ENCODE results near the gene C15orf61.

The C15orf61 gene

DNA sequence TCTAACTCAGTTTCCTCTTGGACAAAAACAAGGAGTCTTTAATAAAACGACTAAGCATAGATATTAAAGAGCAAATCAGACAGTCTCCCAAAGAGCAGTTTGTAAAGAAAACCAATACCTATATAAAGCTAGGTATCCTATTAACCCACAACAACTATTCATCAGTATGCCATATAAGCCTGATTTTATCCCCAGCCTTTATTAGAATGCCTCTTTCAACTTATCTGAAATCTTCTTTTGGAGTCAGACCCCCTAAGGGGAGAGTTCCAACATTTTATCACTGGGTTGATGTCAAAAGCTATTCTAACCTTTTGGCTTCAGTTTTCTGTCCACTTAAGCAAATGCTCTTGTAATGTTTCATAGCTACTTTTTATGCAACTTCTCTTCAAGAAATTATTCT, 39.4 kb downstream of the C15orf61 start:
- Histone ChIP-seq H3K9me3 (ENCODE audit: control insufficient read depth, low read length) (no peaks in the 10 kb centered on the region), H3K9ac (ENCODE audit: low read length) (no peak overlapping the region), H3K36me3 (ENCODE audit: control insufficient read depth, insufficient read depth, low read length) (no peaks in the 10 kb centered on the region), H3K27me3 (ENCODE audit: control insufficient read depth, insufficient read depth, low read length) (no peaks in the 10 kb centered on the region), H3K4me1 (ENCODE audit: control insufficient read depth, insufficient read depth, low read length) (no peaks in the 10 kb centered on the region), H3K4me3 (ENCODE audit: low read length) (no peak overlapping the region)

DNA sequence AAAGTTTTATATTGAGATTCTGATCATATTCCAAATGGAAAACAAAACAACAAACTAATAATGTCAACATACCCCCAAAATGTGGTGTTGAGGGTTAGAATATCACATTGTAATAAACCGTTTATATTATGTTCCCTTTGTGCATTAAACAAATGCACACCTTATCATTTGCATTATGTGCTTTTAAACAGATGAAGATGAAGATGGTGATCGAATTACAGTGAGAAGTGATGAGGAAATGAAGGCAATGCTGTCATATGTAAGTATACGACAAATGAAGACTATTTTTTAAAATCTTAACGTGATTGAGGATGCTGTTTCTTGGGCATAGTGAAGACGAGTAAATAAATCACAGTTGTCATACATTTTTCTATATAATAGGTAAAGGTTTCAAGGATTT, 42.2 kb downstream of the C15orf61 start:
- no peaks in the 10 kb centered on the region for H3K36me3 ChIP-seq (ENCODE audit: control insufficient read depth, insufficient read depth, low read length)
- H3K4me1 ChIP-seq (ENCODE audit: control insufficient read depth, insufficient read depth, low read length) = no peaks in the 10 kb centered on the region
- H3K27me3 ChIP-seq (ENCODE audit: control insufficient read depth, insufficient read depth, low read length) = no peaks in the 10 kb centered on the region
- H3K9me3 ChIP-seq (ENCODE audit: control insufficient read depth, low read length) = no peaks in the 10 kb centered on the region
- no peak overlapping the region for H3K4me3 ChIP-seq (ENCODE audit: low read length)
- no peak overlapping the region for H3K9ac ChIP-seq (ENCODE audit: low read length)

DNA sequence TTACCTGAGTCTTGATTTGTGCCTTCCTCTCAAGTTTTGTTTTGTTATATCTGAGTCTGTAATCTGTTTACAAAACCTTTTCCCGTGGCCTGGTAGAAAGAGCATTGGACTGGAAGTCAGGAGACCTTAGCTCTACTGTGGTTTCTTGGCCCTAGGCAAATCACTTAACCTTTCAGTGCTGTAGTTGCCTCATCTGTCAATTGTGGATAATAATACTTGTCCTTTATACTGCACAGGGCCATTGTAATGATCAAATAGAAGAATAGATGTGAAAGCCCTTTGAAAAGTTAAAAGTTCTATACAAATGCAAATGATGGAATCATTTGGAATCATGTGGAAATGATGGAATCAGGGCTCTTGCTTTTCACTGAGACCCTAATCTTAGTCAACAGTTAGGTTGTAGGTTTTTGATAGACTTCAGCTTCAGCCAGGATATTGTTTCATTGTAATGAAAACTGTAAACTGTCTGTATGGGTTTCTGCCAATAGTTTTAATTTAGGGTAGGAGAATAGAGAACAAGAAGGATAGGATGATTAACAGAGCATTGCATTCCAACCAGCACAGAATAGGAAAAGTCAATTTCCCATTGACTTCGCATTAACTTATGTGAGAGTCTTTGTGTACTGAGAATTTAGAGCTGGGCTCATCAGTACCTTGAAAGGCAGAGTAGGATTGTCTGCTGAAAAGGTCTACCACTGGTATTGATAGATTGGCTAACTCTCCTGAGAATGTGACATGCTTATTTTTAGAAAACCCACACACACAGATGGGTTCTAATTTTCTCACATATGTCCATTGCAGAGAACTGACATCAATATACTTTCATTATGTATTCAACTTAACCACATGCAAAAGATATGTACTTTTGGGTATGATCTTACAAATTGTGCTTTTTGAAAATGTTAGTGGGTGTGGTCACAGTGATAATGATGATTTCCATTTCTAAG, 43.4 kb downstream of the C15orf61 start:
- no peaks in the 10 kb centered on the region for H3K9me3 ChIP-seq (ENCODE audit: control insufficient read depth, low read length)
- H3K4me3 ChIP-seq (ENCODE audit: low read length) = no peak overlapping the region
- H3K36me3 ChIP-seq (ENCODE audit: control insufficient read depth, insufficient read depth, low read length) = no peaks in the 10 kb centered on the region
- no peaks in the 10 kb centered on the region for H3K27me3 ChIP-seq (ENCODE audit: control insufficient read depth, insufficient read depth, low read length)
- H3K9ac ChIP-seq (ENCODE audit: low read length) = no peak overlapping the region
- no peaks in the 10 kb centered on the region for H3K4me1 ChIP-seq (ENCODE audit: control insufficient read depth, insufficient read depth, low read length)

DNA sequence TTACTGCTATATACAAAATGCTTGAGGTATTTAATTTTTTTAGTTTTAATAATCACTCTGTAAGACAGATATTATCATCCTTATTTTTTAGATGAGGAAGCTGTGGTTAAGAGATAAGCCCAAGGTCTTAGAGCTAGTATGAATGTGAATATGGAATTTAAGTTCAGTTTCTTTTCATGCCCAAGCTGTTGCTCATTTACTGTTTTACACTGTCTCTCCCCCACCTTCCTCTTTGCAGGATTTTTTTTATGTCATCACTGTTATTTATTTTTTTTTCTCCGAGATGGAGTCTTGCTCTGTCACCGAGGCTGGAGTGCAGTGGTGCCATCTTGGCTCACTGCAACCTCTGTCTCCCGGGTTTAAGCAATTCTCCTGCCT, 44.0 kb downstream of the C15orf61 start:
- no peaks in the 10 kb centered on the region for H3K4me1 ChIP-seq (ENCODE audit: control insufficient read depth, insufficient read depth, low read length)

DNA sequence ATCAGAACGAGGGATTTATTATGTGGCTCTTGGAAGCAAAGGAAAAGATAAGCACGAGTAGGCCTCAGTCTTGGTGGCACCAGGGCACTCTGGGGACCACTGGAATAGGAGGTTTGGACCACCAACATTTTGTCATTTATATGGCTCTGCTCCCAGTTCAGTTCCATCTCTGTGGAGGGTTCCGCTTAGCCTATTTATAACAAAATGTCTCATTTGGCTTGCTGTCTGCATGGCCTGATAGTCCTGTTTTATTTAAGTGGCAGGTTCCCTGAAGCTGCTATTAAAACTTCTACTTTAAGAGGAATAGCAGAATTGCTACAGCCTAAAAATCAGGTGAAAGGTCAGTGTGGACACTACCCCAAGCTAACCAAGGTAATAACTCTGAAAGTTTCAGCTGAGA, 48.7 kb downstream of the C15orf61 start:
- H3K4me1 ChIP-seq (ENCODE audit: control insufficient read depth, insufficient read depth, low read length) = no peaks in the 10 kb centered on the region
- no peaks in the 10 kb centered on the region for H3K36me3 ChIP-seq (ENCODE audit: control insufficient read depth, insufficient read depth, low read length)
- no peak overlapping the region for H3K9ac ChIP-seq (ENCODE audit: low read length)
- no peak overlapping the region for H3K4me3 ChIP-seq (ENCODE audit: low read length)
- no peaks in the 10 kb centered on the region for H3K9me3 ChIP-seq (ENCODE audit: control insufficient read depth, low read length)
- H3K27me3 ChIP-seq (ENCODE audit: control insufficient read depth, insufficient read depth, low read length) = no peaks in the 10 kb centered on the region

More for the DNA sequence above, 44.0 kb downstream of the C15orf61 start:
- Histone ChIP-seq H3K4me3 (ENCODE audit: low read length) (no peak overlapping the region), H3K9ac (ENCODE audit: low read length) (no peak overlapping the region), H3K9me3 (ENCODE audit: control insufficient read depth, low read length) (no peaks in the 10 kb centered on the region), H3K27me3 (ENCODE audit: control insufficient read depth, insufficient read depth, low read length) (no peaks in the 10 kb centered on the region), H3K36me3 (ENCODE audit: control insufficient read depth, insufficient read depth, low read length) (no peaks in the 10 kb centered on the region)

DNA sequence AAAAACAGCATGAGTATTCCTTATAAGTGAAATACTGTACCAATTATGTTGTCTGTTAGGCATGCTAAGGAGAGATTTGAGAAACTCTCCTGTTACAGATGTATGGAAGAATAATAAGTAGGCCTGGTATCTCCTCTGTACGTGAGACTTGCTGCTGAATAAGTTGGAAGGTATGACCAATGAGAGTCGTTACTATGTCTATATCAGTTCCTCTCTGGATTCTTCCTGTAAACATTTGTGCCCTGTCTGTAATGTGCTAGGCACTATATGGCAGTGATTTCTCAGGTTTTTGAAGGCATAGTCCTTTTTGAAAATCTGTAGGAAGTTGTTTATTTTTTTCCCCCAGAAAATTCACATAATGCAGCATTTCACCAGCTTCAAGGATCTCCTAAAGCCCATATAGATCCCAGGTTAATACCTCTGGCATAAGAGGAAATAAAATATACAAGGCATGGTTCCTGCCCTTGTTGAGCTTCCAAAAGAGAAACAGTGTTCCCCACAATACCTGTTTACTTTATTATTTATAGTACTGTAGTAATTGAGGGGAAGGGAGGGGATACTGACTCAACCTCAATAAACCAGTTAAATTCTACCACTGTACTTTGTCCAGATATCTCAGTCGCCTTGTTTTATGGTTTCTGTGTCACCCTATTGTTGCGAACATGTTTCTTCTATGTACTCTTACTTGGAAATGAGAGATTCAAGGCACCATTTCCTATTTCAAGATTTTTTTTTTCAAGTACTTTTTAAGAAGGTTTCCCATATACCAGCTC, 50.1 kb downstream of the C15orf61 start:
- Histone ChIP-seq H3K27me3 (ENCODE audit: control insufficient read depth, insufficient read depth, low read length) (no peaks in the 10 kb centered on the region), H3K4me3 (ENCODE audit: low read length) (no peak overlapping the region), H3K4me1 (ENCODE audit: control insufficient read depth, insufficient read depth, low read length) (no peaks in the 10 kb centered on the region), H3K9ac (ENCODE audit: low read length) (no peak overlapping the region), H3K9me3 (ENCODE audit: control insufficient read depth, low read length) (no peaks in the 10 kb centered on the region), H3K36me3 (ENCODE audit: control insufficient read depth, insufficient read depth, low read length) (no peaks in the 10 kb centered on the region)

DNA sequence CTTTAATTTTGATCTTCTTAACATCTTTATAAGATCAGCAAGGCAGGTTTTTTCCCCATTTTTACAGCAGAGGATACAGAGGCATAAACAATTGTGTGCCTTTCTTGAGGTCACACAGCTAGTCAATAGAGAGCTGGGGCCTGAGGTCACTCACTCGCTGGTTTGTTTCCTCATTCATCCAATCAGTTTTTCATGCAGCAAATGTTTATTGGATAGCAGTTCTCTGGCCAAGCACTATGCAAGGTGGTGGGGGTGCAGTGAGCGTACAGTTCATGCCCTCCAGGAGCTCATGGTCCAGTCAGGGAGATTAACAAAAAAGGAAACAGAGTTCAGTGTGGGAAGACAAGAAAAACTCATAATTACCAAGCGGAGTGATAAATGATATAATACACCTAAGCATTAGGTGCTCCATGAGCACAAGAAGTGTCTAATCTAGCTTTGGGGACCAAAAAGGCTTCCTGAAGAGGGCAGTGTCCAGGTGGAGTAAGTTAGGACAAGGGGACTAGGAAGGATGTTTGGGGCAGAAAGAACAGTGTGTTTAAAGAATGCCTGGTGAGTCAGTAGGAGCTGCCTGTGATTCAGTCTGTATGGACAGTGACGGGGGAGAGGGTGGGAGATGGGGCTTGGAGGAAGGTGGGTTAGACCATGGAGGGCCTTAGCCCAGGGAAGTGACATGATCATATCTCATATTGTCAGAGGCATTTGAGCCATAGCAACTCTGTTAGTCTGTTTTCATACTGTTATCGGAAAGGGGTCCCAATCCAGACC, 50.9 kb downstream of the C15orf61 start:
- Histone ChIP-seq H3K9me3 (ENCODE audit: control insufficient read depth, low read length) (no peaks in the 10 kb centered on the region), H3K4me3 (ENCODE audit: low read length) (no peak overlapping the region), H3K4me1 (ENCODE audit: control insufficient read depth, insufficient read depth, low read length) (no peaks in the 10 kb centered on the region), H3K36me3 (ENCODE audit: control insufficient read depth, insufficient read depth, low read length) (no peaks in the 10 kb centered on the region), H3K27me3 (ENCODE audit: control insufficient read depth, insufficient read depth, low read length) (no peaks in the 10 kb centered on the region), H3K9ac (ENCODE audit: low read length) (no peak overlapping the region)

DNA sequence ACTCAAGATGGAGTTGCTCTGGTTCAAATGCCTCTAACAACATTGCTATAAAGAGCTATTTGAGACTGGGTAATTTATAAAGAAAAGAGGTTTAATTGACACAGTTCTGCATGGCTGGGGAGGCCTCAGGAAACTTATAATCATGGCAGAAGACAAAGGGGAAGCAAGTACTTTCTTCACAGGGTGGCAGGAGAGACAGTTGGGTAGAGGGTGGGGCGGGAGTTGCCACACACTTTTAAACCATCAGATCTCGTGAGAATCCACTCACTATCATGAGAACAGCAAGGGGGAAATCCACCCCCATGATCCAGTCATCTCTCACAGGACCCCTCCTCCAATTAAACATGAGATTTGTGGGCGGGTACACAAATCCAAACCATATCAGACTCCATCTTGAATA, 52.3 kb downstream of the C15orf61 start:
- Histone ChIP-seq H3K4me1 (ENCODE audit: control insufficient read depth, insufficient read depth, low read length) (no peaks in the 10 kb centered on the region), H3K9me3 (ENCODE audit: control insufficient read depth, low read length) (no peaks in the 10 kb centered on the region), H3K4me3 (ENCODE audit: low read length) (no peak overlapping the region), H3K9ac (ENCODE audit: low read length) (no peak overlapping the region), H3K36me3 (ENCODE audit: control insufficient read depth, insufficient read depth, low read length) (no peaks in the 10 kb centered on the region), H3K27me3 (ENCODE audit: control insufficient read depth, insufficient read depth, low read length) (no peaks in the 10 kb centered on the region)

DNA sequence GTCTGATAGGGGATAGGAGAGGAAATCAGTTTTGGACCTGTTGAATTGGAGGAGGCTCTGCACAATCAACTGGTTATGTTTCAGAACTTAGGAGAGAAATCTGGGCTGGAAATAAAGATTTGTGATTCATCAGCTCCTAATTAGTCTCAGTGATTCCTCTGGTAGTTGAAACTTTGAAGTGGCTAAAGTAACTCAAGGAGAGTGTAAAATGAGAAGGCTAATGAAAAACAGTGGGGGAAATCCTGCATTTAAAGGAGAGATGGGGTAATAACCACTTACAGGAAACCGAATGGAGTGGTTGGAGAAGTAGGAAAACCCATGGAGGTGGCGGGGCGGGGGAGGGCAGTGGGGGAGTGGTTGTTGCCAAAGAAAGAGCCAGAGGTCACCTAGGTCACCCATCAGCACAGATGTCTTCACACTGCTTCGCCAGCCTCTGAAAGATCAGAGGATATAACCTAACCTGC, 54.1 kb downstream of the C15orf61 start:
- Histone ChIP-seq H3K36me3 (ENCODE audit: control insufficient read depth, insufficient read depth, low read length) (no peaks in the 10 kb centered on the region), H3K4me3 (ENCODE audit: low read length) (no peak overlapping the region), H3K9ac (ENCODE audit: low read length) (no peak overlapping the region), H3K4me1 (ENCODE audit: control insufficient read depth, insufficient read depth, low read length) (no peaks in the 10 kb centered on the region), H3K9me3 (ENCODE audit: control insufficient read depth, low read length) (no peaks in the 10 kb centered on the region), H3K27me3 (ENCODE audit: control insufficient read depth, insufficient read depth, low read length) (no peaks in the 10 kb centered on the region)

DNA sequence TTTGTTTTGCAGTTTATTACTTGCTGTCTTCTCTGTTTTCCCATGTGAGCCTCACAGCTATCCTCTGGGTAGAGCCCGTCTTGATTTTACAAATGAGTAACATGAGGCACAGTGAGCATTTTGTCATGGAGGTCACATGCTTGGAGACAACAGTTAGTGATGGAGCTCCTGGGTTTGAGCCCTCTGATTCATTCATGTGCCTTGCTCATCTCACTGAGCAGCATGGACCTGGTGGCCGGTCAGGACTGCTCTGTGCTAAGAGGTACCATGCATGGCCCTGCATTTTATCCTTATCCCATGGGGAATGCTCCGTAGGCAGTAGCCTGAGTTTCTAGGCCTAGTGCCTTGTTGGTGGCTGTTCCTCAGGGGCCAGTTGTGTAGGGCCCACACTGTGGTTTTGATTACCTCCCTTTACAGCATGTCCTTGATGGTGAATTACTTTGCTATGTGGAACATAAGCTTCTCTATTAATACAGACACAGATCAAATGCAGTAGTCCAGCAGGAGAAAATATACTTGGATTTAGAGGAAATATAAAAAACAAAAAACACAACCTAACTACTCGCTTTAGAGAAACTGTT, 57.2 kb downstream of the C15orf61 start:
- no peak overlapping the region for H3K9ac ChIP-seq (ENCODE audit: low read length)
- H3K4me3 ChIP-seq (ENCODE audit: low read length) = no peak overlapping the region
- no peaks in the 10 kb centered on the region for H3K4me1 ChIP-seq (ENCODE audit: control insufficient read depth, insufficient read depth, low read length)
- H3K9me3 ChIP-seq (ENCODE audit: control insufficient read depth, low read length) = no peaks in the 10 kb centered on the region
- H3K36me3 ChIP-seq (ENCODE audit: control insufficient read depth, insufficient read depth, low read length) = no peaks in the 10 kb centered on the region
- no peaks in the 10 kb centered on the region for H3K27me3 ChIP-seq (ENCODE audit: control insufficient read depth, insufficient read depth, low read length)

DNA sequence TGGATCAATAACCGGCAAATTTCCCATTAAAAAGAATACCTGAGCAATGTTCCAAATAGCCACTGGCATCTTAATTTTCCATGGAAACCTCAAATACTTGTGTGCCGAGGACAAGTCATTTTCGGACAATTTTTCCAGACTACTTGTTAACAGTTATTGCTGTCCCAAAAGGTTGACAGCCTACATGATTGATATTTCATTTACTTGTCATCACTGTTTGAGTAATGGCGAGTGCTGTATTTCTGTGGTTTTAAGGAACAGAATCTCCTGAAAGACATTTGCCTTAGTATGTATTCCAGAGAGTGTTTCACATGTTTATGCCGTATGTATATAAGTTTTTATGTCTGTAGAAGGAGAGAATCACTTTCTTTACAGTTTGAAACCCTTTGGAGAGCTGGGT, 58.2 kb downstream of the C15orf61 start:
- Histone ChIP-seq H3K4me1 (ENCODE audit: control insufficient read depth, insufficient read depth, low read length) (no peaks in the 10 kb centered on the region), H3K36me3 (ENCODE audit: control insufficient read depth, insufficient read depth, low read length) (no peaks in the 10 kb centered on the region), H3K9ac (ENCODE audit: low read length) (no peak overlapping the region), H3K27me3 (ENCODE audit: control insufficient read depth, insufficient read depth, low read length) (no peaks in the 10 kb centered on the region), H3K9me3 (ENCODE audit: control insufficient read depth, low read length) (no peaks in the 10 kb centered on the region), H3K4me3 (ENCODE audit: low read length) (no peak overlapping the region)

All from mucosa of stomach (tissue), 1 donor.